ENCODE results near the gene GLIS2.

GLIS2 gene

DNA sequence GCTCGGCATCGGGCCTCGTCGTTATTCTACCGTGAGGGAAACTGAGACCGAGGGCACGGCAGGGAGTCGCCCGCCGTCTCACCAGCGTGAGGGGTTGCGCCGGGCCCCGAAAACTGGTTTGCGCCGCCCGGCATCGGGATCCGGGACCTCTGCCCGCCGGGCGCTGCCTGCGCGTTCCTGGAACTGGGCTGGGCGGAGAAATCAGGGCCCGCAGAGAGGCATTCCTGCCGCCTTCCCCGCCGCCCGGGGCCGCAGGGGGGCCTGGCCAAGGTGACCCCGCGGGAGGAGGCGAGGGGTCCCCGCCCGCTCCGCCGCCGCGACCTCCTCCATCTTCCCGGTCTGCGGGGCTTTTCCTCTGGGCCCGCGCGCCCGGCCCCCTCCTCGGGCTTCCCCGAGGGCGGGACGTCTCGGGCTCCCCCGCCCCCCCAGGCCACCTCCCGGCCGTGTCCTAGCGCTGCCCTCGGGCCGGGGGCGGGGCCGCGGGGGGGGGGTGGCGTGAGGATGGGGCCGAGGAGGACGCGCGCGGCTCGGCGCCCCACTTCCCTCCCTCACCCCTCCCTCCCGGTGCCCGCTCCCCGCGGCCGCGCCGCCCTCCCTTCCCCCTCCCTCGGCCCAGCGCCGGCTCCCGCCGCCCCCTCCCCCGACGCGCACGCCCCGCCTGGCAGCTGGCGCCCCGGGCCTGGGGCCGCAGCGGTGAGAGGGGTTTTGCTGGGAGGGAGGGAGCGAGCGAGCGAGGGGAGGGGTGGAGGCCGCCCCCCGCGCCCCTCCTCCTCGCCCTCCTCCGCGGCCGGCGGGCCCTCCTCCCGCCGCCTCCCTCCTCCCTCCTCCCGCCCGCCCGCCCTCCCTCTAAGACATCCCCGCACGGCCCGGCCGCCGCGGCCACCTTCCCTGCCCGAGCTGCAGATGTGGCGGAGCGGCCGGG, at the start of gene GLIS2:
GLIS2 (plus strand) TSS at position 882 of the 922 bp plus-strand sequence. CDS start 16,214 bp downstream, outside the sequence.
- no peak for DNase-seq

DNA sequence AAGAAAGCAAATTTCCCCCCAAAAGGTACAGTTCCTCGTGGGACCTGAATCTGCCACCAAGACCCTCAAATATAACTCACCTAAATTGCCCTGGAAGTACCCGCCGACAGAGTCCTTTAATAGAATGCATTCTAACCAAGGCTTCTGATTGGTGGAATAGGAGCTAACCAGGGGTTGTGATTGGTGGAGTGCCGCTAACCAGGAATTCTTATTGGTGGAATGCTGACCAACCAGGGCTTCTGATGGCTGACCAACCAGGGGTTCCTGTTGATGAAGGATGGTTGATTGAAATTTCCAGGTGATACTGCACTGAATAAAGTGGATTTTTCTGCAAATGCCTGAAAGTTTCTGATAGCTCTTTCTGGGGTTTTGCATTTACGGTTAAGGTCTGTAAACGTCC, 49.5 kb upstream of the GLIS2 start:
- DNase-seq: no peak

DNA sequence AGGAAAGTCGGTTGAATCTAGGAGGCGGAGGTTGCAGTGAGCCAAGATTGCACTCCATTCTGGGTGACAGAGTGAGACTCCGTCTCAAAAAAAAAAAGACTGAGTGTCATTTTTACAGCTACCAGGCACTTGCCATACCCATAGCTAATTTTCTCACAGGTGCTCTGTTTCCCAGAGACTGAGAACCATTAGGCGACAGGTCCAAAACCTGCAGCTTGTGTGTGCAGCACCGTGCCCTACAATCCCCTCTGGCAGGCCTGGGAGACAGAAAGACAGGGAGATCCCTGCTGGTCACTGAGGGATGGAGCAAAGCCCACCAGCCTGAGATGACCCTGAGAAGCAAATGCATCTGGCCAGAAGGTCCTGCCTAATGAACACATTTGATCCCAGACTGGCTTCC, 45.8 kb upstream of the GLIS2 start:
- DNase-seq: no peak

DNA sequence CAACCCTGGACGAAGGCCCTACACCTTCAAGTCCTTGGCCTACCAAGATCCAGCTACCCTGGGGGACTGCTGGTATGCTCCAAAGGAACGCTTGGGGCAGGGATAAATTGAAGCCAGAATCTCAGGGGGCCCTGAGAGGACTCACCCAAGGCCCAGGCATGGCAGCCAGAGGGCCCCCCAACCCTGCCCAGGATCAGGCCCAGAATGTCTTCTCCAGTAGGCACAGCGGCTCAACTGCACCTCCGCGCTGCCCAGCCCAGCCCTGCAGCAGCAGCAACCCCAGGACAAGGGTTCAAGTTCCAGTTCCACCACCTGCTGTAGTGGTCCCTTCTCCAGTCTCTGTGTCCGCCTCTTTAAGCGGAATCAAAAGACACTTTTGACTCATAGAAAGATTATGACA, 45.3 kb upstream of the GLIS2 start:
- DNase-seq: no peak

DNA sequence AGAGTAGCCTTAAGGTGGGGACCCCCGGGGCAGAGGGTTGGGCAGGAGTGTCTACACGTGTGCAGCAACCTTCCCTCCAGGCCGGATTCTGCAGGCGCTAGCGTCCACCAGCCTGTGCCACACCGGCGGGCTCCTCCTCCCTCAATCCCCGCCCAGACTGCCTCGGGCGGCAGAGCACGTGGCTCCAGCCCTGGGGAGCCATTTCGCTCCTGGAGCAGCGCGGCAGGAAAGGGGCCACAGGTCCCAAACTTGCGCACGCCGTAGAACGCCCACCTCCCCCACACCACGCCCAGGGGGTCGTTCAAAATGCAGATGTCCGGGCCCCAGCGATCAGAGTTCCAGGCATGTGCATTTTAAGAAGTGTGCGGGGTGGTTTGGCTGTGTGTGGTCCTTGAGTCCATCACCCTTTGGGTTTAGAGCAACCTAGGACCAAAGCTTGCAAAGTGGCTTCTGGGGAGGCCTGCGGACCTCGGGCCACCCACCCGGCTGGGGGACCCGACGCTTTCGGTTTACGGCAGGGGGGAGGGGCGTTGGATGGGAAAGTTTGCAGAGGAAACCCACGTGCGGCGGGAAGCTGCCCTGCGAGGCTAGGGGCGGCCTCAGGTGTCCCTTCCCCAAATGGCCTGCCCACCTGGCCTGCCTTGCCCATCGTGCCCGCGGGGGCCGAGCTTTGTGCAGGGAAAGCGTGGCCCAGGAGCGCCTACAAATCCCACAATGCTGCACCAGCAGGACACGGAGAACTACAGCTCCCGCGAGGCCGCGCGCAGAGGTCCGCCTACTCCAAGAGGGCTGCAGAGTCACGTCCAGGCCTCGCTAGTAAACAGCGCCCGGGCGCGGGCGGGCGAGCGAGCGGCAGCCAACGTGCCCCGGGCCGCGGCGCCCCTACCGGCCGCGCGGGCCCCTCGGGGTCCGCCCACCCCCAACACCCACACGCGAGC, 44.4 kb upstream of the GLIS2 start:
- peak; percentile 76 to 82 (median 80) for DNase-seq

DNA sequence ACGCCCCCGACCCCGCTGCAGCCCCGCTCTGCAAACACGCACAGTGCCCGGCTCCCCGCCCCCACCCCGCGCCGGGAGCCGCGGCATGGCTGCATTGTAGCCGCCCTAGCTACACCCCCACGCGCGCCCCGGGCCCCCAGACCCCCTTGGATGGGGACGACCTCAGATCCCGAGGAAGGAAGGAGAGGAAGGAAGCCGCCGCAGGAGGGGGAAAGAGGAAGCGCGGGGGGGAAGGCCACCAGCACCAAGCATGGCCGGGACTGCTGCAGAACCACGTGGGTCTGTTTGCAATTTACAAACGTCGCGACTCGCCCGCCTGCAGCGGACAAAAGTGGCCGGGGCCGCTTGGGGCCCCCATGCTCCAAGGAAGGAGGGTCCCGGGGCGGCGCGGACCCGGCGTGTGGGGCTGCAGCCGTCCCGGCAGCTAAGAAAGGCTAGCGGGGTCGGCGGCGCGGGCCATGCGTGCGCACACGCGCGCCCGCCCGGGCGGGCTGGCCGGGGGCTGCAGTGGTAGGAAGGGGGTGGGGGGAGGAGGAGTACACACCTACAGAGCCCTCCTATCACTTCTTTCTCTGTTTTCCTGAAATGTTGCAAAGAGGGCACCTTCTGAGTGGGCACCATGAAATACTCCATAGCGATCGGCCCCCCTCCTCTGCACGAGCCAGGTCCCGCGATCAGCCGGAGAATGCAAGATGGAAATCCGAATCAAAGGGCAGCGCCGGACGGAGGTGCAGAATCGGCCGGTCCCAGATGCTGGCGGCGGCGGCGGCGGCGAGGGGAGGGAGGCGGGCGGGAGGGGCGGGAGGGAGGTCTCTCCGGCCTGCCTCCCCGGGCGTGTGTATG, 43.5 kb upstream of the GLIS2 start:
- DNase-seq: no peak

DNA sequence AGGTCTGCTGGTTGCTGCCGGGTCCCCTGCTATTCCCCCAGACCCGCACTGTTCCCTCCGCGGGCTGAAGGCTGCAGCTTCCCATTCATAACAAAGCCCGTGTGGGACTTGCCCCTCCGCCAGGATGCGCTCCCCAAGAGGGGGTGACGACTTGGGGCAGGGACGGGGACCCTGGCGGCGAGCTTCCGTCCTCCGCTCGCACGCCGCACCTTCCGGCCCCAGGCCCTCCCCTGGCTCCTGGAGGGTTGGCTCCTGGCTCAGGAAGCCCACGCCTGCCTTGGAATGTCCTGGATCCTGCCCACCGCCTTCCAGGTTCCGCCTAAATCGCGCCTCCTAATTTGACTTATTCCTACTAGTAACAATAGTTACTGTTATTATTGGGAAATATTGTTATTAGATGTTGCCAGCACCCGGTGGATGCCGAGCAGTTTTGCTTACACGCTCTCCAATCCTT, 42.0 kb upstream of the GLIS2 start:
- peak in 1 of 4 experiments; percentile 40 for DNase-seq

DNA sequence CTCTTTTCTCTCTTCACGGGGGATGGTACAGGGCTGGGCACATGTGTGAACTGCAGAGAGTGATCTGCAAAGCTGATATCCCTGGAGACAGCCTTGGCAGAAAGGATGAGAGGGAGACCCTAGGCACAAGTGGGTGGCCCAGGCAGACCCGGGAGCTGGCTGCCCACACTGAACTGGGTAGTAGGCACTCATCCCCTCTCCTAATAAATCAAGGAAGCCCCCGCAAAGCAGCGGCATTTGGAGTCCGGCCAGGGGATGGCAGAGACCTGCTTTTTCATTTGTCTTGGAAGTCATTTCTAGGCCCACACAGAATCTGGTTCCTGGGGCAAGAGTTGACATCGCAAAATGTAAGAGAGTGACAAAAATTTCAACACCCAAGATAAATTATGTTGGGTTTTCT, 40.0 kb upstream of the GLIS2 start:
- DNase-seq: no peak

DNA sequence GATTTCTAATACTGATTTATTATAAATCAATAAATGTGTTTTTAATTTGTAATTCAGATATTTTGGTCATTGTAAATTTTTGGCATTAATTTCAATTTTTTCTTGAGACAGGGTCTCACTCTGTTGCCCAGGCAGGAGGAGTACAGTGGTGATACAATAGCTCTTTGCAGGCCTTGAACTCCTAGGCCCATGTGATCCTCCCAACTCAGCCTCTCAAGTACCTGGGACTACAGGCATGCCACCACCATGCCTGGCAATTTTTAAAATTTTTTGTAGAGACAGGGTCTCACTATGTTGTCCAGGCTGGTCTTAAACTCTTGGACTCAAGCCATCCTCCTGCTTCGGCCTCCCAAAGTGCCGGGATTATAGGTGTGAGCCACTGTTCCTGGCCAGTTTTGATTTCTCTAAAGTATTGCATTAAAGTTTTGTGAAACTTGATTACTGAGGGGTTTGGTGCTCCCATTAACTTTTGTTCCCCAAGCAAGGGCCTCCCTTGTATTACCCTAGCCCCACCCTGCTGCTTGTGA, 37.8 kb upstream of the GLIS2 start:
- DNase-seq: no peak

DNA sequence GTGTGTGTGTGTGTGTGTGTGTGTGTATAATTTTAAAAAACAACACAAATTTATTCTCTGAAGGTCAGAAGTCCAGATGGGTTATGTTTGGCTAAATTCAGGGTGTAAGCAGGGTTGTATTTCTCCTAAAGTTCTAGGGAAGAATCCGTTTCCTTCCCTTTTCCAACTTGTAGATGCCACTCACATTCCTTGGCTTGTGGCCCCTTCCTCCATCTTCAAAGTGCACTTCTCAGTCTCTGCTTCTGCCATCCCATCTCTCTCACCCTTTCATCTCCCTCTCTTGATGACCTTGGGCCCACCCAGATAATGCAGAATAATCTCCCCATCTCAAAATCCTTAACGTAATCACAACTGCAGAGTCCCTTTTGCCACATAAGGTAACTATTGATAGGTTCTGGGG, 35.2 kb upstream of the GLIS2 start:
- no peak for DNase-seq

DNA sequence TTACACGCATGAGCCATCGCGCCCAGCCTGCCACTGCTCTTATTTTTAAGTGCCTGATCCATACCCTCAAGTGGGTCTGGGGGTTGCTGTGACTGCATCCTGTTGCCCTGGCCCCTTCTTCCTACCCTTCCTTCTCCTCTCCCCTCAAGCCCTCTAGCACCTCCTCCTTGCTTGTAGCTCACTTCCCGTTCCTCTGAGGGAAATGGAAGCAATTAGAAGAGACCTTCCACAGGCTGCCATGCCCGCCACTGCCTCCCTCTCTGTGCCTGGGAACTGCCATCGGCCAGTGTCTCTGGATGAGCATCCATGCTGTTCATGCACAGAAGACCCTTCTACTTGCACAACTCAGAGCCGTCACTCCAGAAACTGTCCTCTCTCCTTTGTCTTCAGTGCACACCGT, 32.4 kb upstream of the GLIS2 start:
- no peak for DNase-seq

DNA sequence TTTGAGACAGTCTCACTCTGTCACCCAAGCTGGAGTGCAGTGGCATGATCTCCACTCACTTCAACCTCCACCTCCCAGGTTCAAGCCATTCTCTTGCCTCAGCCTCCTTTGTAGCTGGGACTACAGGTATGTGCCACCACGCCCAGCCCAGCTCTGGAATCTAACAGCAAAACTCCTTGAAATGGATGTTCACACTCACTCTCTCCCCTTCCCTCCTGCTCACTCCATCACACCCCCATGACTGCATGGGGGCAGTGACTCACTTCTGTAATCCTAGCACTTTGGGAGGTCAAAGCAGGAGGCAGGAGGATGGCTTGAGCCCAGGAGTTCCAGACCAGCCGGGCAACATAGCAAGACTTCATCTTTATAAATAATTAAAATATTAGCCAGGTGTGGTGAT, 31.9 kb upstream of the GLIS2 start:
- DNase-seq: no peak

DNA sequence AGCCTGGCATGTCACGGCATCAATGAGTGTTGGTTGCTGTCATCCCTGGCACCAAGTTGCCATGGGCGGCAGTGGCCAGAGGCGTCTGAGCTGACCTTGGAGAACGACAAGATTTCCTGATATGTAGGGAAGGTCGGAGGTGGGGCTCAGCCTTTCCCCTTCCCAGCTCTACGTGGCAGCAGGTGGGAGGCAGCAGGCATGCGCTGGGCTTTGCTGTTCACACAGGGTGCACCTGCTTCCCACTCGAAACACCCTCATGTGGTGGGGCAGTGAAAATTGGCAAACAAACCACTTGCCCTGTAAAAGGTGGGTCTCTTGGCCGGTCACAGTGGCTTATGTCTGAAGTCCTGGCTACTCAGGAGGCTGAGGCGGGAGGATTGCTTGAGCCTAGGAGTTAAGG, 30.7 kb upstream of the GLIS2 start:
- DNase-seq: no peak

DNA sequence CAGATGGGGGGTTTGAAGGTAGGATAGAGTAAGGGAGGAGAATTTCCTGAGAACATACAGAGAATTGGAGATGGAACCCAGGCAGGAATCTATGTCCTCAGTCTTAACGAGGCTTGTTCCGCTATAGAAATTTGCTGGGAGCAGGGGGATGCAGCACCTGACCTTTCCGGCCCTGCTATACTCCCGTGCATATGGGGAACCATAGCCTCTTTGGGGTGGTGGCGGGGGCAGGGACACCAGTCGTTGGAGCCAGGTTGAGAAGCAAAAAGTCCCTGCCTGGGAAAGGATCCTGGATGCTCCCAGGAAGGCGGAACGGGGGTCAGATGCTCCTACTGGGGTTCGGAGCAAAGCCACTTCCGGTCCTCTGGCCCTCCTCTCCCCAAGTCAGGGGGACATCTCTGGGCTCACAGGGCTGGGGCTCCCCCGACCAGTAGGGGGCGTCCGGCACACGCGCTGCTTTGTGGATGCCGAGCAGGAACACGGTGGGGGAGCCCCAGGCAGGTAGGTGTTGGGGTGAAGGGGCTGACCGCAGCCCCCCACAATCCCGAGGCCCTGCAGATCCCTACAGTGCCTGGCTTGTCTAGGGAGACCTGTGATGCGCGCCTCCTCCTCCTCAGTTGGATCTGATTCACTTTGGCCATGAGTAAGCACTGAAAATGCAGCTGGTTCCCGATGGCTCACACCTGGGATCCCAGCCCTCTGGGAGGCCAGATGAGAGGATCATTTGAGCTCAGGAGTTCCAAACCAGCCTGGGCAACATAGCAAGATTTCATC, 27.5 kb upstream of the GLIS2 start:
- DNase-seq: peak; percentile 60 to 69 (median 68)

DNA sequence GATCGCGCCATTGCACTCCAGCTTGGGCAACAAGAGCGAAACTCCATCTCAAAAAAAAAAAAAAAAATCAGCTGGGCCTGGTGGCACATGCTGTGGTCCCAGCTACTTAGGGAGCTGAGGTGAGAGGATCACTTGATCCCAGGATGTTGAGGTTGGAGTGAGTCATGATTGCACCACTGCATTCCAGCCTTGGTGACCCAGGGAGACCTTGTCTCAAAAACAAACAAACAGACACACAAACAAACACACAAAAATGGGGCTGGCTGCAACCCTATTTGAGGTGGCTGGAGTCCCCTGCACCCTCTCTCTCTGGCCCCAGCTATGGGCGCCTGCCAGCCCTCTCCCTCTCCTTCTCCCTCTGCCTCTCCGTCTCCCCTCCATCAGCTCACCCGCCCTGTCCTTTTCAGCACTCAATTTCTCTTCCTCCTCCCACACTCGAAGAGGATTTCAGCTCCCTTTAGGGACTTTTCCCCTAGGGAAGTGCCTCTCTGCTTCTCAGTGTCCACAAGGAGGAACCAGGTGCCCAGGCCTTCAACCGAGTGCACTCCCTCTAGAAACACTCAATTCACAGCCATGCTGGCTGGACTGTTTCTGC, 25.5 kb upstream of the GLIS2 start:
- no peak for DNase-seq

DNA sequence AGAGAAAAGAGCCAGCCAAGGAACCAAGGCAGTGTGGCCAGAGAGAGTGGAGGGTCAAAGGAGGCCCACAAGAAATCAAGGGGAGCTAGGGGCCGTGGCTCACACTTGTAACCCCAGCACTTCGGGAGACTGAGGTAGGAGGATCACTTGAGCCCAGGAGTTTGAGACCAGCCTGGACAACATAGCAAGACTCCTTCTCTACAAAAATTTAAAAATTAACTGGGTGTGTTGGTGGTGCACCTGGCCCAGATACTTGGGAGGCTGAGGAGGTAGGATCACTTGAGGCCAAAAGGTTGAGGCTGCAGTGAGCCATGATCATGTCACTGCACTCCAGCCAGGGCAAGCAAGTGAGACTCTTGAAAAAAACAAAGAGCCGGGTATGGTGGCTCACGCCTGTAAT, 24.2 kb upstream of the GLIS2 start:
- DNase-seq: no peak

DNA sequence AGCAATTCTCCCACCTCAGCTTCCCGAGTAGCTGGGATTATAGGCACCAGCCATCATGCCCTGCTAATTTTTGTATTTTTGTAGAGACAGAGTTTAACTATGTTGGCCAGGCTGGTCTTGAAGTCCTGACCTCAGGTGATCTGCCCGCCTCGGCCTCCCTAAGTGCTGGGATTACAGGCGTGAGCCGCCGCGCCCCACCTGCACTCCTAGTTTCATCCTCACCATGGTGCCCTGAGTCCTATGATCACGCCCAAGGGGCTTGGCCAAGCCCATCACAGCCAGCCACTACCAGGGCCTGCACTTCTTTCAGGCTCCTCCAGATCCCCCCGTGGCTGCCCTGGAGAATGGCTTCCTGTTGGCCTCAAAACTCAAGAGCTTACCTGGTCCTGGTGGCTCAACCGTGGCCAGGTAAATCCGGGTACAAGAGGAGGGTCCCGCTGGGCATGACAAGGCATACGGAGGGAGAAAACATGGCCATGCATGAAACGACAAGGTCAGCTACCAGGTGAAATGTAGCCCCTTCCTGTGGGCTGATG, 22.6 kb upstream of the GLIS2 start:
- no peak for DNase-seq

DNA sequence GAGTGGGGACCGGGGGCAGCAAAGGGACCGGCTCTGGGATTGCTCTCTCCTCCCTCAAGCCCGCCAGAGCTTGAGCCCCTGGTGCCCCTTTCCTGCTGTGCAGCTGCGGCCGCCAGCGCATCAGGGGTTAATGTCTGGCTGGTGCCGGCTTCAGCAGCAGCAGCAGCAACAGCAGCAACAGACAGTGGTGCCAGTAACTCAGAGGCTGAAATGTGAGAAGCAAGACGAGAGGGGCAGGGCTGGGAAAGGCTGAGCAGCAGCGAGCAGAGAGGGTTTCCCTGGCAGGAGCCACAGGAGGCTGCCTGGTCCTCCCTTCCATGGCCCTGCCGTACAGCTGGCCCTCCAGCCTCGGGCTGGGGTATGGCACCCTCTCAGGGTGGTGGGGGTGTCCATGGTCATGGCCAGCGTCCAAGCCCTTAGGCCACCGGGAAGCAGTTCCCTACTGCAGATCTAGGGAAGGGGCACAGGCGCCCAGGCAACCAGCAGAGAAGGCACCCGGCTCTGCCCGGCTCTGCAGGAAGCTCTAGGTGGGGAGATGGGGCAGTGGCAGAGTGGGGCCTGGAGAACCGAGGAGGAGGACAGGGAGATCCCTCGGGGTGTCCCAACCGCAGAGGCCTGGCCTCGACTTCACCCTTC, 21.9 kb upstream of the GLIS2 start:
- no peak for DNase-seq

DNA sequence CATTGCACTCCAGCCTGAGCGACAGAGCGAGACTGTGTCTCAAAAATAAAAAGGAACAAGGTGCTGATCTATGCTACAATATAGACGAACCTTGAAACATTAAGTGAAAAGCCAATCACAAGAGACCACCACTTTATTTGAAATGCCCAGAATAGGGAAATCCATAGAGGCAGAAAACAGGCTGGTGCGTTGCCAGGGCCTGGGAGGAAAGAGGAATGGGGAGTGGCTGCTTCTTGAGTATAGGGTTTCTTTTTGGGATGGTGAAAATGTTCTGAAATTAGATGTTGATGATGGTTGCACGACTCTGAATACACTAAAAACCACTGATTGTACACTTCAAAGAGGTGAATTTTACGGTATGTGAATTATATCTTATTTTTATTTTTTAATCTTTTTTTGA, 20.3 kb upstream of the GLIS2 start:
- no peak for DNase-seq

DNA sequence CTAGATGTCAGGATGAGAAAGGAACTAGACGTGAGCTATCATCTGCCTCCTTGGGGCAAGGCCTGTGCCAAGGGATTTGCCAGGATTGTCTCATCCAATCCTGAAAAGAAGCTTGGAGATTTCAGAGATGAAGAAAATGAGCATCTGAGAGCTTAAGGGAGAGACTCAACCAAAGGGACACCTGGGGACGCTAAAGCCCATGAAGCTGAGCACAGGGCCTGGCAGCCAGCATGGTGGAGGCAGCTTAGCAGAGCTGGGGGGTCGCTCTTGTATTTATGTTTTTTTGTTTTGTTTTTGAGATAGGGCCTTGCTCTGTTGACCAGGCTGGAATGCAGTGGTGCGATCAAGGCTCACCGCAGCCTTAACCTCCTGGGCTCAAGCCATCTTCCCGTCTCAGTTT, 18.4 kb upstream of the GLIS2 start:
- no peak for DNase-seq
